GM20431 (cell line): ENCODE data around the gene DOLPP1.

ENCODE experiments used
- in situ Hi-C: fragments of 300-500 bp; cut with MseI, MboI; formaldehyde crosslinking; loops from one replicate; pipeline ENCODE4 v1.15.0; 2020; ENCODE audit warnings: low sequenced_read_pairs; ENCODE audit not compliant: unreplicated experiment

The DOLPP1 gene

DNA sequence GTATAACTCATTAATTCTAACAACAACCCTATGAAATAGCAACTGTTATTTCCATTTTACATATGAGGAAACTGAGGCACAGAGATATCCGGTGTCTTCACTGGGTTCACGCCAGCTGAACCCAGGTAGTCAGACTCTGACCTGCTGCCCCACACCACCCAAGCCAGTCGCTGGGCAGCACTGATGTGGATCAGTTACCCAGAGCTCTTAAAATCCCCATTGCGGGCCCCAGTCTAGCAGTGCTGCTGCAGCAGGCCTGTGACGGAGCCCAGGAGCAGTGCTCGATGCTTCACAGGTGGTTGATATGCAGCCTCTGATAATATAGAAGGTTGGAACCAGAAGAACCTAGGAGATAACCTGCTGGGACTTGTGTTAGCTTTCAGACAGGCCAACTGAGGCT, 54.6 kb downstream of the DOLPP1 start:
- in situ Hi-C loops, result loop anchor here (10.0 to 25.0 kb wide), 2 partner anchors 479 to 652 kb away; no protein-coding TSS in a partner anchor

- in situ Hi-C loops, result loop anchor here (10.0 to 25.0 kb wide), 2 partner anchors 478 to 651 kb away; no protein-coding TSS in a partner anchor
Measured at GRCh38 chr9:129136446-129137035, 55.6 kb downstream of the DOLPP1 start.

DNA sequence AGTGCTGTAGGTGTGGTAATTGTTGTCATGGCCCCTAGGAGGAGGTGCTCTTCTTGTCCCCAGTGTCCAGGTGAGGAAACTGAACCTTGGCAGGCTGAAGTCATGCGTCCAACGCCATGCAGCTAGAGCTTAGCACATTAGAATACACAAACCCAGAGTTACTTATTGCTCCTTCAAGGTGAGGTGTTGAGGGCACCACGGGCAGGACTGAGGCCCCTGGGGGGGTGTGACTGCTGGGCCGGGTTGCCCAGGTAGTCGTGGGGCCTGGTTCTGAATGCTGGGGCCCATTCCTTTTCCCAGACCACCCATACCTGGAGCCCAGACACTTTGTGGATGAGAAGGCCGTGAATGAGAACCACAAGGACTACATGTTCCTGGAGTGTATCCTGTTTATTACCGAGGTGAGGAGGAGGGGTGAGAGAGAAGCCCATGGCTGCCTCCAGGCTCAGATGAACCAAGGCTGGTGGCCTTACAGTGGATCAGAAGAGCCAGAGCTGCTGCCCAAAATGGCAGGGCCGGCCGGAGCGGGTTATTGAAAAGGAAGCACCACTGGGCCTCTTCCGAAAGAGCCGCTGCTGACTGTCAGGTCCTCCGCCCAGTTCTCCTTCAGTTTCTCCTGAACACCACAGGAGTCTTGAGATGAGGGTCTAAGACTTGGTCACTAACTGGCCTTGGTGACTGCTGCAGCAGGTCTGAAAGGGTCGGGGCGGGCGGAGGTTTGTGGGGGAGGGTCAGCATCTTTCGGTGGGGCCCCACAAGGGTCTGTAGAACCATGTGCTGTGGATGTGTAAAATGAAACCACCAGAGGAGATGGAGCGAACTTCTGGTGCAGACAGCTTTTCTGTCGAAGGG, 56.6 kb downstream of the DOLPP1 start:
- in situ Hi-C loops, result loop anchor here (10.0 to 25.0 kb wide), 2 partner anchors 477 to 650 kb away; no protein-coding TSS in a partner anchor

- in situ Hi-C loops, result loop anchor here (10.0 to 25.0 kb wide), 2 partner anchors 477 to 649 kb away; no protein-coding TSS in a partner anchor
Measured at GRCh38 chr9:129138144-129138462, 57.2 kb downstream of the DOLPP1 start.

GRCh38 chr9:129138476-129139232, 57.7 kb downstream of the DOLPP1 start:
- in situ Hi-C loops, result loop anchor here (10.0 to 25.0 kb wide), 2 partner anchors 476 to 649 kb away; no protein-coding TSS in a partner anchor

DNA sequence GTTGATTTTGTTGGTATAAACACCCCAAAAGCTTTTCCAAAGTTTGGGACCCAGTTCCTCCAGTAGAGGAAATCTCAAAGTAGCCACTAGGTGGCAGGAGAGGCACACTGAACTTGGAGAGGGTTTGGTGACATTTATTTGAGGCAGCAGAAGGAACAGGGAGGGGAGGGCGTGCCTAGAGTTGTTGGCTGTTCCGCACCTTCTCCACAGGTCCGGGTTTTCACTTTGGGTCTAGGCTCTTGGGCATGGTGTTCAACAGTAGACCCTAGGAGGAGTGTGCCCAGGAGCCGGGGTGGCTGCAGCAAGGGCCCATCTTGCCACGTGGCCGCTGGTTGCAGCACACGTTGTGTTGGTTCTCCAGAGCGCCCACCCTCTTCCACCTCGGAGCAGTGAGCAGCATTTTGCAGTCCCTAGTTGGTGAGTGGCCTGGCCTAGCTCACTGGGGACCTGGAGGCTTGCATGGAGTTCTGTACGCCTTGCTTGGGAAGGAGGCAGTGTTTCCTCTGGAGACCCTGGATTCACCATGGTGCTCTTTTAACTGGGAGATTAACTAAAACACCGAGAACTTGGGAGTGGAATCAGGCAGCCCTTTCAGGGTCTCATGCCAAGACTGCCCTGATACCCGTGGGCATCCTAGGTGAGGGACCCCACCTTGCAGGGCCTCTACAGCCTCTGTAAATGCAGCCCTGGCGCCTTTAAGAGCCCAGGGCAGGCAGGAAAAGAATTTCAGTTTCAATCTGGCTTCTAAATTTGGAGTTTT, 58.5 kb downstream of the DOLPP1 start:
- in situ Hi-C loops, result loop anchor here (10.0 to 25.0 kb wide), 2 partner anchors 475 to 648 kb away; no protein-coding TSS in a partner anchor

DNA sequence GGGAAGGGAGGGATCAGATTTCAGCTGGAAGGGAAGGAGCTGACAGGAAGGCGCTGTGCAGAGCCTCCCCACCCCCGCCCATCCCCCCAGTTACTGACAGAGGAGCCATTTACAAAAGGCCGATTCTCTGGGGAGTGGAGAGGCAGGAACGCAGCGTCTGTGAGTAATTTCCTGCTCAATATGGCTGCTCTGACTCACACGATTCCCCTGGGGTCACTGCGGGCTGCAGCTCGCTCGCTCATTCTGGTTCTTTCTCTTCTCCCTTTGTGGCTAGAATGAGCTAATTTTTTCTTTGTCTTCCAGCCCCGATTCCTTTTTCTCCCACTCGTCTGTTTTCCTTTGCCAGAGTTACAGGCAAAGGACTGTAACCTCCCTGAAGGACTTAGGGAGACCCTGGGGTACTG, 59.1 kb downstream of the DOLPP1 start:
- in situ Hi-C loops, result loop anchor here (10.0 to 25.0 kb wide), 2 partner anchors 475 to 647 kb away; no protein-coding TSS in a partner anchor
